SK-N-SH (cell line): ENCODE data around the gene CCDC102A. TPM values are rescaled to one million over a fixed set of nuclear protein-coding genes. Genes with fewer than 3 reads are reported as not detected.

Experiments used
- CTCF ChIA-PET: fragments of 300-600, 350-600 bp; formaldehyde crosslinking; extraction: SDS; loops from one replicate; lab custom pipeline; 2021; lab: Yijun Ruan, JAX
- POLR2A ChIA-PET: fragments of 350-600 bp; sonication (Branson Sonifier 250); formaldehyde crosslinking; extraction: SDS; loops from one replicate; lab custom pipeline; 2020; ENCODE audit warnings: antibody characterized with exemption, inconsistent platforms; lab: Yijun Ruan, JAX
- DNase-seq: peaks from one replicate; pipeline ENCODE4 v3.0.0; 2012
- H2AFZ ChIP-seq: fragments of 200-600 bp; sonication (generic); 2 replicates; pipeline ENCODE4 v1.8.1; 2016; ENCODE audit warnings: antibody characterized with exemption, mild to moderate bottlenecking, low read depth
- H3F3A ChIP-seq: fragments of 200-600 bp; sonication (generic); replicated peaks from 2 replicates; pipeline ENCODE3; 2016; ENCODE audit warnings: antibody characterized with exemption, mild to moderate bottlenecking; ENCODE audit not compliant: insufficient read depth
- H3K27ac ChIP-seq, 2 experiments: fragments of 200-500 bp in 1 of 2; fragments of 200-600 bp in 1 of 2; sonication (Bioruptor generic) in 1 of 2; sonication (generic), shearing (Covaris generic) in 1 of 2; 2 replicates each; pipeline versions ENCODE4 v1.5.1 to v1.6.1; 2014 to 2016; ENCODE audit warnings: low read depth in 2 of 2, inconsistent platforms in 1 of 2, low read length in 1 of 2, mild to moderate bottlenecking in 1 of 2, mixed read lengths in 1 of 2
- H3K27me3 ChIP-seq: fragments of 200-600 bp; sonication (generic), shearing (Covaris generic); 2 replicates; pipeline ENCODE4 v1.6.1; 2016; ENCODE audit warnings: mixed run types; ENCODE audit not compliant: insufficient read depth
- H3K36me3 ChIP-seq, 2 experiments: fragments of 200-500 bp in 1 of 2; fragments of 200-600 bp in 1 of 2; sonication (Bioruptor generic) in 1 of 2; sonication (generic) in 1 of 2; replicated peaks in 1 of 2; 2 replicates each; pipeline versions ENCODE3 to v1.5.1; 2014 to 2016; ENCODE audit warnings: low read length in 1 of 2, mild to moderate bottlenecking in 1 of 2; ENCODE audit not compliant: insufficient read depth in 2 of 2, control insufficient read depth in 1 of 2
- H3K4me1 ChIP-seq, 2 experiments: fragments of 200-500 bp in 1 of 2; fragments of 200-600 bp in 1 of 2; sonication (Bioruptor generic) in 1 of 2; sonication (generic), shearing (Covaris generic) in 1 of 2; 2 replicates each; pipeline versions ENCODE4 v1.5.1 to v1.6.1; 2014 to 2016; ENCODE audit warnings: low read depth in 1 of 2, low read length in 1 of 2, mixed run types in 1 of 2; ENCODE audit not compliant: insufficient read depth in 2 of 2, control insufficient read depth in 1 of 2
- H3K4me2 ChIP-seq: fragments of 200-600 bp; sonication (generic), shearing (Covaris generic); 2 replicates; pipeline ENCODE4 v1.6.1; 2017; ENCODE audit warnings: mixed run types
- H3K4me3 ChIP-seq, 2 experiments: fragments of 200-500 bp in 1 of 2; fragments of 200-600 bp in 1 of 2; sonication (Bioruptor generic) in 1 of 2; sonication (generic), shearing (Covaris generic) in 1 of 2; 2 replicates each; pipeline versions ENCODE4 v1.5.1 to v1.8.1; 2014 to 2016; ENCODE audit warnings: low read depth in 2 of 2, inconsistent platforms in 1 of 2, low read length in 1 of 2, mild to moderate bottlenecking in 1 of 2, mixed read lengths in 1 of 2, moderate library complexity in 1 of 2
- H3K79me2 ChIP-seq: fragments of 200-600 bp; sonication (generic); 2 replicates; pipeline ENCODE4 v1.8.1; 2017; ENCODE audit warnings: mild to moderate bottlenecking; ENCODE audit not compliant: insufficient read depth
- H3K9ac ChIP-seq: fragments of 200-600 bp; sonication (generic); 2 replicates; pipeline ENCODE4 v1.6.1; 2017; ENCODE audit warnings: mixed run types
- H3K9me2 ChIP-seq: fragments of 200-600 bp; sonication (generic); 2 replicates; pipeline ENCODE4 v1.6.1; 2017; ENCODE audit warnings: mixed run types
- H3K9me3 ChIP-seq: fragments of 200-600 bp; sonication (generic); 2 replicates; pipeline ENCODE4 v1.6.1; 2017; ENCODE audit warnings: mixed run types, mild to moderate bottlenecking, moderate library complexity
- H4K20me1 ChIP-seq: fragments of 200-600 bp; sonication (generic); 2 replicates; pipeline ENCODE4 v1.6.1; 2017; ENCODE audit warnings: mild to moderate bottlenecking, mixed run types; ENCODE audit not compliant: insufficient read depth
- FOSL2 ChIP-seq: IDR thresholded peaks from 2 replicates; pipeline ENCODE4 v1.4.0; 2012; ENCODE audit warnings: low read depth, mild to moderate bottlenecking, moderate library complexity, borderline replicate concordance
- FOXJ3 ChIP-seq: sonication (generic); formaldehyde crosslinking; IDR thresholded peaks from 2 replicates; pipeline ENCODE4 v1.5.1; 2020; ENCODE audit warnings: mild to moderate bottlenecking, missing genetic modification reagents
- FOXM1 ChIP-seq: IDR thresholded peaks from 2 replicates; pipeline ENCODE4 v1.4.0; 2012; ENCODE audit warnings: low read depth, mild to moderate bottlenecking
- JUND ChIP-seq: IDR thresholded peaks from 2 replicates; pipeline ENCODE4 v1.4.0; 2012
- MEF2A ChIP-seq: IDR thresholded peaks from 2 replicates; pipeline ENCODE4 v1.4.0; 2012; ENCODE audit warnings: low read depth, borderline replicate concordance
- NFIC ChIP-seq: IDR thresholded peaks from 2 replicates; pipeline ENCODE4 v1.4.0; 2012; ENCODE audit warnings: borderline replicate concordance
- POLR2AphosphoS5 ChIP-seq: IDR thresholded peaks from 2 replicates; pipeline ENCODE4 v1.6.1; 2012; ENCODE audit warnings: low read depth, low read length
- REST ChIP-seq: IDR thresholded peaks from 2 replicates; pipeline ENCODE4 v1.6.1; 2012; ENCODE audit warnings: mild to moderate bottlenecking, low read depth, low read length, moderate library complexity
- WGBS: methylation state at CpG from one replicate; pipeline ENCODE4 v1.1.6; 2017; ENCODE audit warnings: low lambda C conversion rate; 5-methylcytosine and 5-hydroxymethylcytosine counted together
- polyA plus RNA-seq, 3 experiments: library from polyadenylated mRNA; depleted of rRNA; stranded (reverse); fragments of >200 nt; gene quantifications; 2 replicates each; pipeline ENCODE4 v1.2.3, GENCODE V29; 2012
- TF ChIP-seq, protein P1 (sequence below): IDR thresholded peaks from 2 replicates; pipeline ENCODE4 v1.4.0; 2012; ENCODE audit warnings: low read depth, borderline replicate concordance
- TF ChIP-seq, protein P2 (sequence below): IDR thresholded peaks from 2 replicates; pipeline ENCODE4 v1.4.0; 2012; ENCODE audit warnings: low read depth
- TF ChIP-seq, protein P3 (sequence below): fragments of 150-350 bp; IDR thresholded peaks from 2 replicates; pipeline ENCODE4 v1.6.1; 2016; ENCODE audit warnings: mild to moderate bottlenecking, low read depth, low read length

Gene CCDC102A
- polyA plus RNA-seq, 1 of the 3 experiments (the other 2 are of a cell fraction) = 26.2 TPM

DNA sequence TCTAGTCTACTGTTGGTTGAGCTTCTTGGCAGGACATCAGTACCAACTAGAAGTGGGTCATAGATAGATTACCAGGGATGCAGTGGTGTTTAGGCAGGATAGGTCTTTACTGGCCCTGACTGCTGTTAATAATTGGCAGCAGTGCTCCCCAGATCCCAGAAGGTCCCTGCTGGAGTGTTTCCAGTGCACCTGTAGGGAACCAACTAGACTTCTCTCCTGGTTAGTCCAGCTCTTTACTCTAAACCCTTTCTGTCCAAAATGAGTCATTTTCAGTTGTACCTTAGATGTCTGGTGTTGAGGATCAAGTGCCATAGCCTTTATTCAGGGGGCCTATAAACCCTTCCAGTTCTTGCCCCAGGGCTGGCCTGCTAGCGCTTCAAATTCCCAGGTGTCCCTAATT is 65.2 kb downstream of the CCDC102A start (continued):
- no peak for TF ChIP-seq REST
- no peak for TF ChIP-seq FOXJ3 (CRISPR knock-in tag)
- TF ChIP-seq, protein P1, sequence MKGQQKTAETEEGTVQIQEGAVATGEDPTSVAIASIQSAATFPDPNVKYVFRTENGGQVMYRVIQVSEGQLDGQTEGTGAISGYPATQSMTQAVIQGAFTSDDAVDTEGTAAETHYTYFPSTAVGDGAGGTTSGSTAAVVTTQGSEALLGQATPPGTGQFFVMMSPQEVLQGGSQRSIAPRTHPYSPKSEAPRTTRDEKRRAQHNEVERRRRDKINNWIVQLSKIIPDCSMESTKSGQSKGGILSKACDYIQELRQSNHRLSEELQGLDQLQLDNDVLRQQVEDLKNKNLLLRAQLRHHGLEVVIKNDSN = no peak
- TF ChIP-seq, all 33 proteins: peak for 0

- POLR2A ChIA-PET = interaction anchor here (1.0 to 5.1 kb wide), 5 partner anchors 8 to 49 kb away, joined by 4 to 52 read pairs (median 12); partner anchors contain the start of genes DOK4 and POLR2C
- Histone ChIP-seq H3K9ac (no peak overlapping the region), H3K27ac (peak overlapping the region in 1 of 2 experiments; percentile 95; a peak in 2 of 4 replicates), H3K4me2 (no peak overlapping the region), H3K36me3 (peaks cover 50 to 81% of the 10 kb centered on the region in 2 experiments), H3K27me3 (no peaks in the 10 kb centered on the region), H3K79me2 (peaks cover 3% of the 10 kb centered on the region; the same call in 1 of the 2 replicates), H3K4me3 (no peak overlapping the region), H3F3A (peaks cover 4% of the 10 kb centered on the region), H4K20me1 (0 out of 2 replicates have a peak, but pooled peaks cover 3% of the 10 kb centered on the region), H3K4me1 (peaks cover 0 to 60% of the 10 kb centered on the region in 2 experiments; a peak in 2 of 4 replicates), H3K9me2 (no peaks in the 10 kb centered on the region), H3K9me3 (no peaks in the 10 kb centered on the region), H2AFZ (no peak overlapping the region)
- CTCF ChIA-PET = interaction anchor here (0.7 to 21.0 kb wide), 5 partner anchors 8 to 52 kb away, joined by 3 to 354 read pairs (median 9); partner anchors contain the start of gene POLR2C
- peak; percentile 16; the same call in 1 of the 2 replicates for TF ChIP-seq NFIC
- TF ChIP-seq, protein P2, sequence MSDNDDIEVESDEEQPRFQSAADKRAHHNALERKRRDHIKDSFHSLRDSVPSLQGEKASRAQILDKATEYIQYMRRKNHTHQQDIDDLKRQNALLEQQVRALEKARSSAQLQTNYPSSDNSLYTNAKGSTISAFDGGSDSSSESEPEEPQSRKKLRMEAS = no peak
- WGBS = 50% methylated on average over 6 of the region's 6 CpGs
- peak; percentile 45 for DNase-seq
Observed at GRCh38 chr16:57470711-57471110, 65.7 kb downstream of the CCDC102A start.

DNA sequence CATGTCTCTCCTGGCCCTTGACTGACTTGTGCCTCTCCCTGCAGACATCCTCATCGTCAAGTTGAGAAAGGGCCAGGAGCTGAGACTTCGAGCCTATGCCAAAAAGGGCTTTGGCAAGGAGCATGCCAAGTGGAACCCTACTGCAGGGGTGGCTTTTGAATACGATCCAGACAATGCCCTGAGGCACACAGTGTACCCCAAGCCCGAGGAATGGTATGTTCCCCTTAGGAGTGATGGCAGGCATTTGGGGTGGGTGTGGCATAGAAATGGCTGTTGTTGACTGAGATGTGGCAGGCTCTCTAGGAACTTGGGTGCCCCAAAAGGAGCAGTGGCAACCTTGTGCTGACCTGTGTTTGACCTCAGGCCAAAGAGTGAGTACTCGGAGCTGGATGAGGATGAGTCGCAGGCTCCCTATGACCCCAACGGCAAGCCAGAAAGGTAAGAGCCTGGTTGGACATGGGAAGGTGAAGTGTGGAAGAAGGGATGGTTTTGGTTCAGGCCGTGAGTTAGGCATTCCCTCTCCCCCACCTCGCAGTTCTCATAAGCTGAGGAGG is 66.4 kb downstream of the CCDC102A start:
- ChIA-PET POLR2A (interaction anchor here (1.2 to 4.3 kb wide), 3 partner anchors 8 to 49 kb away, joined by 4 to 52 read pairs (median 12); partner anchors contain the start of gene POLR2C), CTCF (interaction anchor here (1.4 to 21.0 kb wide), 3 partner anchors 8 to 44 kb away, joined by 3 to 354 read pairs (median 10); partner anchors contain the start of gene POLR2C)
- Histone ChIP-seq H3K4me3 (no peak overlapping the region), H3K9me2 (no peaks in the 10 kb centered on the region), H3K27me3 (no peaks in the 10 kb centered on the region), H3K27ac (peak overlapping the region in 1 of 2 experiments; percentile 95; a peak in 2 of 4 replicates), H3K4me2 (no peak overlapping the region), H4K20me1 (0 out of 2 replicates have a peak, but pooled peaks cover 3% of the 10 kb centered on the region), H3K4me1 (peaks cover 0 to 57% of the 10 kb centered on the region in 2 experiments; a peak in 2 of 4 replicates), H3K9ac (no peak overlapping the region), H3K9me3 (no peaks in the 10 kb centered on the region), H3K36me3 (peaks cover 51 to 88% of the 10 kb centered on the region in 2 experiments), H2AFZ (no peak overlapping the region), H3F3A (peaks cover 4% of the 10 kb centered on the region), H3K79me2 (peaks cover 10% of the 10 kb centered on the region; the same call in 1 of the 2 replicates)
- 84% methylated on average over 9 of the region's 9 CpGs for WGBS
- peak; percentile 38 for DNase-seq
- TF ChIP-seq POLR2AphosphoS5 = no peak
- TF ChIP-seq, protein P3, sequence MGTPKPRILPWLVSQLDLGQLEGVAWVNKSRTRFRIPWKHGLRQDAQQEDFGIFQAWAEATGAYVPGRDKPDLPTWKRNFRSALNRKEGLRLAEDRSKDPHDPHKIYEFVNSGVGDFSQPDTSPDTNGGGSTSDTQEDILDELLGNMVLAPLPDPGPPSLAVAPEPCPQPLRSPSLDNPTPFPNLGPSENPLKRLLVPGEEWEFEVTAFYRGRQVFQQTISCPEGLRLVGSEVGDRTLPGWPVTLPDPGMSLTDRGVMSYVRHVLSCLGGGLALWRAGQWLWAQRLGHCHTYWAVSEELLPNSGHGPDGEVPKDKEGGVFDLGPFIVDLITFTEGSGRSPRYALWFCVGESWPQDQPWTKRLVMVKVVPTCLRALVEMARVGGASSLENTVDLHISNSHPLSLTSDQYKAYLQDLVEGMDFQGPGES = no peak
- TF ChIP-seq MEF2A = no peak
- TF ChIP-seq, protein P1 = no peak
- no peak for TF ChIP-seq FOXM1
- no peak for TF ChIP-seq FOSL2
- TF ChIP-seq JUND = no peak
- TF ChIP-seq REST = no peak
